Fibroblast of the aortic adventitia (primary cell): ENCODE results near the gene PDE3B. TPM values are rescaled to one million over a fixed set of nuclear protein-coding genes. Genes with fewer than 3 reads are reported as not detected.
"Not testable (repeated sequence)": the region's sequence is repeated elsewhere in the genome, so short reads cannot be mapped to it uniquely, and the experiment has no call there.

Source experiments
- DNase-seq: peaks from one replicate; pipeline ENCODE4 v3.0.0-alpha.2; 2010; ENCODE audit warnings: low read depth
- H3K4me3 ChIP-seq: 2 replicates; pipeline ENCODE4 v1.5.1; 2011; ENCODE audit warnings: low read depth, mild to moderate bottlenecking, control low read depth, low read length, moderate library complexity
- CTCF ChIP-seq: IDR thresholded peaks from 2 replicates; pipeline ENCODE4 v1.5.1; 2011; ENCODE audit warnings: mild to moderate bottlenecking, low read length, control low read depth, inconsistent platforms; ENCODE audit not compliant: insufficient read depth
- total RNA-seq: library from RNA; depleted of rRNA; stranded (reverse); fragments of >200 nt; gene quantifications from 2 replicates; pipeline ENCODE4 v1.2.3, GENCODE V29; 2012; ENCODE audit warnings: low replicate concordance

PDE3B gene
- 0.82 and 2.8 TPM in 2 replicates for total RNA-seq

GRCh38 chr11:14643697-14644225 lies at the start of gene PDE3B:
TSS of gene PDE3B (plus strand) at chr11:14643804. CDS start at chr11:14644076, 272 bp downstream.
- peak within 1 kb of the TSS; percentile 73 for H3K4me3 ChIP-seq
- no peak for TF ChIP-seq CTCF
- peak; percentile 11 for DNase-seq

- DNase-seq, H3K4me3 ChIP-seq: not testable (repeated sequence)
Measured at GRCh38 chr11:14595261-14595660, 48.3 kb upstream of the PDE3B start.

- H3K4me3 ChIP-seq, result no peak overlapping the region
- DNase-seq, result no peak
- no peak for TF ChIP-seq CTCF
Measured at GRCh38 chr11:14607713-14608112, 35.9 kb upstream of the PDE3B start.

GRCh38 chr11:14609902-14610301 lies 33.7 kb upstream of the PDE3B start:
- no peak for DNase-seq
- no peak overlapping the region for H3K4me3 ChIP-seq
- TF ChIP-seq CTCF, result no peak

GRCh38 chr11:14611939-14612338 lies 31.7 kb upstream of the PDE3B start:
- no peak for TF ChIP-seq CTCF
- DNase-seq, result no peak
- H3K4me3 ChIP-seq, result no peak overlapping the region

- DNase-seq, result no peak
- TF ChIP-seq CTCF, result no peak
- no peak overlapping the region for H3K4me3 ChIP-seq
Measured at GRCh38 chr11:14612694-14613093, 30.9 kb upstream of the PDE3B start.

- H3K4me3 ChIP-seq, result no peak overlapping the region
- no peak for DNase-seq
- TF ChIP-seq CTCF, result no peak
Measured at GRCh38 chr11:14614091-14614622, 29.4 kb upstream of the PDE3B start.
